CD4-positive, alpha-beta memory T cell (primary cell): ENCODE measurements around the gene FBXO40. TPM values are rescaled to one million over a fixed set of nuclear protein-coding genes. Genes with fewer than 3 reads are reported as not detected.
A peak's percentile ranks its signal among the peaks of the same experiment; 100 is the strongest.

Experiments
- CTCF ChIA-PET: fragments of 350-600 bp; sonication (Branson Sonifier 250); formaldehyde crosslinking; loops from one replicate; lab custom pipeline; 2021; ENCODE audit warnings: inconsistent platforms; ENCODE audit not compliant: partially characterized antibody; lab: Charles Lee
- POLR2A ChIA-PET: fragments of 350-600 bp; sonication (Branson Sonifier 250); formaldehyde crosslinking; loops from one replicate; lab custom pipeline; 2021; ENCODE audit not compliant: partially characterized antibody; lab: Charles Lee
- DNase-seq, 5 donors: peaks; one replicate each; pipeline versions ENCODE4 v3.0.0 to v3.0.0-alpha.2; 2020 to 2022; ENCODE audit warnings: mixed read lengths in 1 of 5
- H3K27ac ChIP-seq: one replicate; pipeline ENCODE4 v1.7.0; 2013; ENCODE audit warnings: low read depth, low read length
- H3K27me3 ChIP-seq: 2 replicates; pipeline ENCODE4 v1.7.0; 2013; ENCODE audit warnings: mild to moderate bottlenecking, low read length, moderate library complexity; ENCODE audit not compliant: insufficient read depth
- H3K36me3 ChIP-seq: 2 replicates; pipeline ENCODE4 v1.7.0; 2013; ENCODE audit warnings: mild to moderate bottlenecking, low read length, moderate library complexity; ENCODE audit not compliant: insufficient read depth
- H3K4me1 ChIP-seq: 2 replicates; pipeline ENCODE4 v1.7.0; 2013; ENCODE audit warnings: mild to moderate bottlenecking, low read length, moderate library complexity; ENCODE audit not compliant: insufficient read depth
- H3K4me3 ChIP-seq, 2 donors: one replicate each; pipeline ENCODE4 v1.7.0; 2013; ENCODE audit warnings: low read length in 2 of 2, mild to moderate bottlenecking in 1 of 2
- H3K9me3 ChIP-seq, 2 donors: one replicate each; pipeline ENCODE4 v1.7.0; 2013; ENCODE audit warnings: low read length in 2 of 2, control low read depth in 1 of 2; ENCODE audit not compliant: control insufficient read depth in 1 of 2
- H3K27ac Mint-ChIP-seq, 7 donors: one replicate each; pipeline ENCODE4 v1.8.0; 2020 to 2021; ENCODE audit warnings: mixed read lengths in 7 of 7, mild to moderate bottlenecking in 6 of 7, inconsistent platforms in 3 of 7, moderate library complexity in 3 of 7
- H3K27me3 Mint-ChIP-seq, 2 donors: one replicate each; pipeline ENCODE4 v1.8.0; 2020 to 2021; ENCODE audit warnings: mixed read lengths in 2 of 2
- H3K36me3 Mint-ChIP-seq, 2 donors: one replicate each; pipeline ENCODE4 v1.8.0; 2020 to 2021; ENCODE audit warnings: mixed read lengths in 2 of 2, inconsistent platforms in 1 of 2, mild to moderate bottlenecking in 1 of 2
- H3K4me1 Mint-ChIP-seq, 4 donors: one replicate each; pipeline ENCODE4 v1.8.0; 2020 to 2021; ENCODE audit warnings: mixed read lengths in 4 of 4, mild to moderate bottlenecking in 1 of 4
- H3K4me3 Mint-ChIP-seq, 8 donors: one replicate each; pipeline ENCODE4 v1.8.0; 2020 to 2021; ENCODE audit warnings: mixed read lengths in 8 of 8, mild to moderate bottlenecking in 7 of 8, moderate library complexity in 6 of 8, inconsistent platforms in 3 of 8
- H3K9me3 Mint-ChIP-seq, 8 donors: one replicate each; pipeline ENCODE4 v1.8.0; 2020 to 2021; ENCODE audit warnings: mixed read lengths in 8 of 8, mild to moderate bottlenecking in 5 of 8, inconsistent platforms in 3 of 8, moderate library complexity in 1 of 8
- intact Hi-C: fragments of 100-400 bp; cut with micrococcal nuclease; formaldehyde crosslinking; loops from one replicate; pipeline ENCODE4 v1.15.1; 2023
- polyA plus RNA-seq, 2 donors: library from polyadenylated mRNA; unstranded; fragments of 300-500 nt; fragmentation: Illumina TruSeq; gene quantifications; one replicate each; pipeline ENCODE4 v1.2.3, GENCODE V29; 2021
- total RNA-seq, 2 experiments: library from RNA; stranded (reverse); gene quantifications; one replicate each; pipeline ENCODE4 v1.2.3, GENCODE V29; 2021

FBXO40 gene
- total and polyA plus RNA-seq, 4 experiments from 2014 or later = 0.08 TPM; not detected in 3

GRCh38 chr3:121651684-121652083, 58.5 kb downstream of the FBXO40 start:
- no peak overlapping the region for H3K27ac ChIP-seq
- H3K36me3 Mint-ChIP-seq = peaks cover 41 to 79% of the 10 kb centered on the region in 2 donors
- no peaks in the 10 kb centered on the region for H3K27me3 ChIP-seq
- H3K36me3 ChIP-seq = peaks cover 43% of the 10 kb centered on the region
- no peaks in the 10 kb centered on the region for H3K9me3 ChIP-seq
- CTCF ChIA-PET = interaction anchor here (1.8 kb wide), 1 partner anchor 9 kb away, joined by 6 read pairs; the partner anchor contains the start of gene HCLS1
- H3K4me3 Mint-ChIP-seq = peak overlapping the region in 4 of 8 donors; percentile 13 to 64 (median 49)
- POLR2A ChIA-PET = interaction anchor here (1.5 kb wide), 1 partner anchor 9 kb away, joined by 5 read pairs; the partner anchor contains the start of gene HCLS1
- H3K4me1 ChIP-seq = peaks cover 61% of the 10 kb centered on the region
- no peaks in the 10 kb centered on the region for H3K9me3 Mint-ChIP-seq
- no peaks in the 10 kb centered on the region for H3K27me3 Mint-ChIP-seq
- DNase-seq = no peak
- H3K27ac Mint-ChIP-seq = peak overlapping the region in 6 of 7 donors; percentile 35 to 79 (median 72)
- peaks cover 33 to 72% (median 49%) of the 10 kb centered on the region in 4 donors for H3K4me1 Mint-ChIP-seq
- intact Hi-C loops = no loop called here
- no peak overlapping the region for H3K4me3 ChIP-seq

- intact Hi-C loops = no loop called here
- peak overlapping the region; percentile 22 to 84 (median 68) for H3K4me3 Mint-ChIP-seq
- H3K9me3 Mint-ChIP-seq = no peaks in the 10 kb centered on the region
- Histone ChIP-seq H3K9me3 (no peaks in the 10 kb centered on the region), H3K27ac (peak overlapping the region; percentile 36), H3K36me3 (peaks cover 47% of the 10 kb centered on the region), H3K27me3 (no peaks in the 10 kb centered on the region), H3K4me3 (no peak overlapping the region), H3K4me1 (peaks cover 80% of the 10 kb centered on the region)
- peaks cover 52 to 92% (median 71%) of the 10 kb centered on the region in 4 donors for H3K4me1 Mint-ChIP-seq
- POLR2A ChIA-PET = interaction anchor here (0.9 to 1.1 kb wide), 2 partner anchors 63 to 94 kb away, joined by 3 to 5 read pairs; partner anchors contain the start of gene GOLGB1
- H3K27me3 Mint-ChIP-seq = no peaks in the 10 kb centered on the region
- peak in 4 of 5 donors; percentile 9 to 28 (median 21) for DNase-seq
- peak overlapping the region; percentile 83 to 95 (median 90) for H3K27ac Mint-ChIP-seq
- peaks cover 45 to 84% of the 10 kb centered on the region in 2 donors for H3K36me3 Mint-ChIP-seq
- CTCF ChIA-PET = interaction anchor here (0.9 kb wide), 1 partner anchor 108 kb away, joined by 3 read pairs; no protein-coding TSS in a partner anchor
These were observed 61.6 kb downstream of the FBXO40 start for GRCh38 chr3:121654493-121655385.

- Mint-ChIP-seq H3K9me3 (no peaks in the 10 kb centered on the region), H3K27ac (peak overlapping the region; percentile 95 to 100 (median 99)), H3K4me1 (peaks cover 46 to 76% (median 62%) of the 10 kb centered on the region in 4 donors), H3K27me3 (no peaks in the 10 kb centered on the region), H3K36me3 (peaks cover 38 to 71% of the 10 kb centered on the region in 2 donors), H3K4me3 (peak overlapping the region; percentile 91 to 99 (median 94))
- DNase-seq = no peak
- H3K27me3 ChIP-seq = no peaks in the 10 kb centered on the region
- no peaks in the 10 kb centered on the region for H3K9me3 ChIP-seq
- H3K27ac ChIP-seq = peak overlapping the region; percentile 85
- H3K4me1 ChIP-seq = peaks cover 59% of the 10 kb centered on the region
- H3K36me3 ChIP-seq = peaks cover 37% of the 10 kb centered on the region
- ChIA-PET POLR2A (interaction anchor here (0.5 to 4.1 kb wide), 3 partner anchors 11 to 172 kb away, joined by 3 to 33 read pairs (median 6); partner anchors contain the start of gene GOLGB1), CTCF (no interaction called here)
- intact Hi-C loops = no loop called here
- H3K4me3 ChIP-seq = peak overlapping the region; percentile 58 to 76
These were observed 65.7 kb downstream of the FBXO40 start for GRCh38 chr3:121658716-121659435.

GRCh38 chr3:121659586-121659985, 66.4 kb downstream of the FBXO40 start:
- H3K27me3 Mint-ChIP-seq = no peaks in the 10 kb centered on the region
- CTCF ChIA-PET = no interaction called here
- peak overlapping the region; percentile 85 for H3K27ac ChIP-seq
- H3K36me3 Mint-ChIP-seq = peaks cover 43 to 72% of the 10 kb centered on the region in 2 donors
- H3K4me3 ChIP-seq = peak overlapping the region; percentile 58 to 76
- H3K36me3 ChIP-seq = peaks cover 42% of the 10 kb centered on the region
- peak overlapping the region; percentile 91 to 99 (median 94) for H3K4me3 Mint-ChIP-seq
- H3K27ac Mint-ChIP-seq = peak overlapping the region; percentile 95 to 100 (median 99)
- H3K4me1 ChIP-seq = peaks cover 52% of the 10 kb centered on the region
- no peaks in the 10 kb centered on the region for H3K9me3 ChIP-seq
- H3K9me3 Mint-ChIP-seq = no peaks in the 10 kb centered on the region
- POLR2A ChIA-PET = interaction anchor here (1.6 to 4.1 kb wide), 5 partner anchors 12 to 114 kb away, joined by 6 to 33 read pairs (median 6); partner anchors contain the start of genes GOLGB1 and POLQ
- no peak for DNase-seq
- intact Hi-C loops = no loop called here
- H3K4me1 Mint-ChIP-seq = peaks cover 41 to 69% (median 56%) of the 10 kb centered on the region in 4 donors
- no peaks in the 10 kb centered on the region for H3K27me3 ChIP-seq

- ChIA-PET POLR2A (interaction anchor here (0.6 to 4.1 kb wide), 21 partner anchors 10 to 1923 kb away, joined by 3 to 33 read pairs (median 4); partner anchors contain the start of genes EAF2, FAM162A, GOLGB1 and KPNA1), CTCF (interaction anchor here (0.7 to 1.7 kb wide), 7 partner anchors 10 to 1018 kb away, joined by 3 to 7 read pairs (median 4); partner anchors contain the start of genes GOLGB1 and POLQ)
- DNase-seq = peak; percentile 80 to 86 (median 83)
- peaks cover 50% of the 10 kb centered on the region for H3K36me3 ChIP-seq
- H3K9me3 ChIP-seq = no peaks in the 10 kb centered on the region
- Mint-ChIP-seq H3K4me1 (peaks cover 36 to 62% (median 50%) of the 10 kb centered on the region in 4 donors), H3K36me3 (peaks cover 47 to 73% of the 10 kb centered on the region in 2 donors), H3K27me3 (no peaks in the 10 kb centered on the region), H3K4me3 (peak within 1 kb of the TSS; percentile 91 to 99 (median 94)), H3K9me3 (no peaks in the 10 kb centered on the region), H3K27ac (peak within 1 kb of the TSS; percentile 95 to 100 (median 99))
- peak within 1 kb of the TSS; percentile 85 for H3K27ac ChIP-seq
- H3K27me3 ChIP-seq = no peaks in the 10 kb centered on the region
- peak within 1 kb of the TSS; percentile 58 to 76 for H3K4me3 ChIP-seq
- H3K4me1 ChIP-seq = peaks cover 42% of the 10 kb centered on the region
- intact Hi-C loops = loop anchor here (1.0 to 2.0 kb wide), 7 partner anchors 89 to 1540 kb away; partner anchors contain the start of genes EAF2, FAM162A, GOLGB1 and IQCB1
These were observed 67.4 kb downstream of the FBXO40 start, which contains the start of gene HCLS1 for GRCh38 chr3:121660356-121661171. Gene HCLS1, minus strand, starts transcription at chr3:121660903. Its CDS starts 2,556 bp downstream, at chr3:121658347.
